Mammary epithelial cell (primary cell): ENCODE results near the gene TMTC1.

ENCODE experiments used
- EZH2 ChIP-seq: IDR thresholded peaks from 2 replicates; pipeline ENCODE4 v1.6.1; 2012; ENCODE audit warnings: low read length, inconsistent platforms, borderline replicate concordance
- TF ChIP-seq, protein P1 (sequence below), 2 donors: IDR thresholded peaks in 1 of 2; conservative IDR thresholded peaks in 1 of 2; 2 replicates each; pipeline ENCODE4 v1.5.1; 2011 to 2012; ENCODE audit warnings: inconsistent platforms in 2 of 2, low read length in 2 of 2, mild to moderate bottlenecking in 2 of 2, control low read depth in 1 of 2, low read depth in 1 of 2; ENCODE audit not compliant: insufficient read depth in 1 of 2; ENCODE audit errors: extremely low read depth in 1 of 2

- TF ChIP-seq, protein P1, sequence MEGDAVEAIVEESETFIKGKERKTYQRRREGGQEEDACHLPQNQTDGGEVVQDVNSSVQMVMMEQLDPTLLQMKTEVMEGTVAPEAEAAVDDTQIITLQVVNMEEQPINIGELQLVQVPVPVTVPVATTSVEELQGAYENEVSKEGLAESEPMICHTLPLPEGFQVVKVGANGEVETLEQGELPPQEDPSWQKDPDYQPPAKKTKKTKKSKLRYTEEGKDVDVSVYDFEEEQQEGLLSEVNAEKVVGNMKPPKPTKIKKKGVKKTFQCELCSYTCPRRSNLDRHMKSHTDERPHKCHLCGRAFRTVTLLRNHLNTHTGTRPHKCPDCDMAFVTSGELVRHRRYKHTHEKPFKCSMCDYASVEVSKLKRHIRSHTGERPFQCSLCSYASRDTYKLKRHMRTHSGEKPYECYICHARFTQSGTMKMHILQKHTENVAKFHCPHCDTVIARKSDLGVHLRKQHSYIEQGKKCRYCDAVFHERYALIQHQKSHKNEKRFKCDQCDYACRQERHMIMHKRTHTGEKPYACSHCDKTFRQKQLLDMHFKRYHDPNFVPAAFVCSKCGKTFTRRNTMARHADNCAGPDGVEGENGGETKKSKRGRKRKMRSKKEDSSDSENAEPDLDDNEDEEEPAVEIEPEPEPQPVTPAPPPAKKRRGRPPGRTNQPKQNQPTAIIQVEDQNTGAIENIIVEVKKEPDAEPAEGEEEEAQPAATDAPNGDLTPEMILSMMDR (conservative IDR thresholded peaks at IDR 0.05 in 1 of 2, IDR thresholded peaks at IDR 0.05 in 1 of 2; ENCODE audit: extremely low read depth in 1 of 2, insufficient read depth in 1 of 2, low read depth in 1 of 2, low read length in 2 of 2), result no peak
- TF ChIP-seq EZH2, result no peak
Observed at GRCh38 chr12:29807129-29807528, 23.4 kb upstream of the TMTC1 start.
